Measurements from ENCODE around the gene CACNA1A.

Gene CACNA1A

GRCh38 chr19:13212759-13213330 is 293.4 kb downstream of the CACNA1A start:
- Histone ChIP-seq H3K9me3 (ENCODE audit: control insufficient read depth, insufficient read depth, low read depth, low read length) (no peaks in the 10 kb centered on the region), H3K36me3 (ENCODE audit: control insufficient read depth in 2 of 2, insufficient read depth in 1 of 2, low read length in 2 of 2) (no peaks in the 10 kb centered on the region), H3K4me1 (ENCODE audit: control insufficient read depth, insufficient read depth, low read length) (no peaks in the 10 kb centered on the region), H3K27ac (ENCODE audit: extremely low read depth, low read depth, low read length) (no peak overlapping the region), H3K4me3 (ENCODE audit: low read depth, low read length) (no peak overlapping the region)
- ChIA-PET POLR2A (interaction anchor here (2.0 kb wide), 1 partner anchor 60 kb away, joined by 6 read pairs; no protein-coding TSS in a partner anchor), CTCF (interaction anchor here (0.7 to 2.7 kb wide), 9 partner anchors 8 to 97 kb away, joined by 3 to 13 read pairs (median 3); no protein-coding TSS in a partner anchor)
- TF ChIP-seq ZNF629 (tag by site-specific recombination; IDR thresholded peaks at IDR 0.05) (peak; percentile 35; the same call in 1 of the 2 replicates), ZNF518A (tag by site-specific recombination; conservative IDR thresholded peaks at IDR 0.05; ENCODE audit: low read depth) (no peak), ZFP69B (tag by site-specific recombination; IDR thresholded peaks at IDR 0.05) (peak; percentile 31; the same call in 1 of the 2 replicates), ZNF639 (tag by site-specific recombination; IDR thresholded peaks at IDR 0.05) (peak; percentile 52; the same call in 1 of the 2 replicates), ZBTB26 (tag by site-specific recombination; optimal IDR thresholded peaks at IDR 0.05) (peak; percentile 22), ZNF654 (tag by site-specific recombination; IDR thresholded peaks at IDR 0.05; ENCODE audit: low read depth) (peak; percentile 54), ZBTB11 (tag by site-specific recombination; conservative IDR thresholded peaks at IDR 0.05; ENCODE audit: low read depth) (no peak), IKZF3 (tag by site-specific recombination; IDR thresholded peaks at IDR 0.05) (0 out of 2 replicates have a peak, but pooled peaks have one; percentile 17), KLF17 (tag by site-specific recombination; IDR thresholded peaks at IDR 0.05) (0 out of 2 replicates have a peak, but pooled peaks have one; percentile 59), ZNF280D (tag by site-specific recombination; IDR thresholded peaks at IDR 0.05) (peak; percentile 93), ZNF510 (tag by site-specific recombination; IDR thresholded peaks at IDR 0.05; ENCODE audit: insufficient replicate concordance) (no peak), ZBTB21 (tag by site-specific recombination; IDR thresholded peaks at IDR 0.05) (0 out of 2 replicates have a peak, but pooled peaks have one; percentile 6), ZNF16 (tag by site-specific recombination; IDR thresholded peaks at IDR 0.05; ENCODE audit: low read depth) (peak; percentile 99), ZNF610 (tag by site-specific recombination; IDR thresholded peaks at IDR 0.05; ENCODE audit: borderline replicate concordance) (0 out of 2 replicates have a peak, but pooled peaks have one; percentile 26), ZNF174 (tag by site-specific recombination; IDR thresholded peaks at IDR 0.05) (no peak), ZNF394 (tag by site-specific recombination; IDR thresholded peaks at IDR 0.05; ENCODE audit: borderline replicate concordance) (0 out of 2 replicates have a peak, but pooled peaks have one; percentile 15), ZNF366 (tag by site-specific recombination; conservative IDR thresholded peaks at IDR 0.05) (peak; percentile 36; the same call in 1 of the 2 replicates), ZNF843 (tag by site-specific recombination; IDR thresholded peaks at IDR 0.05) (0 out of 2 replicates have a peak, but pooled peaks have one; percentile 39)

All from HEK293 (cell line).